Stomach (tissue), 9 donors: ENCODE measurements around the gene CUX1. TPM values are rescaled to one million over a fixed set of nuclear protein-coding genes. Genes with fewer than 3 reads are reported as not detected.

Experiments
- DNase-seq, 2 donors: peaks; one replicate each; pipeline versions ENCODE4 v3.0.0 to v3.0.0-alpha.2; 2013 to 2019
- H3K27ac ChIP-seq, 5 donors: fragments of 200-600 bp in 4 of 5; sonication (generic) in 4 of 5; one replicate each; pipeline ENCODE4 v1.5.1; 2013 to 2019; ENCODE audit warnings: mild to moderate bottlenecking in 1 of 5, moderate library complexity in 1 of 5
- H3K27me3 ChIP-seq, 3 donors: fragments of 200-600 bp; sonication (generic); one replicate each; pipeline ENCODE4 v1.5.1; 2017 to 2019; ENCODE audit warnings: mixed run types in 1 of 3
- H3K36me3 ChIP-seq, 4 donors: fragments of 200-600 bp; sonication (generic); 1 replicate in 3 of 4; 2 replicates in 1 of 4; pipeline ENCODE4 v1.5.1; 2016 to 2019
- H3K4me1 ChIP-seq, 4 donors: fragments of 200-600 bp; sonication (generic); one replicate each; pipeline ENCODE4 v1.5.1; 2016 to 2019
- H3K4me3 ChIP-seq, 4 donors: fragments of 200-600 bp; sonication (generic) in 3 of 4; one replicate each; pipeline ENCODE4 v1.5.1; 2016 to 2019; ENCODE audit warnings: mild to moderate bottlenecking in 1 of 4
- H3K9me3 ChIP-seq, 4 donors: fragments of 200-600 bp; sonication (generic); one replicate each; pipeline ENCODE4 v1.5.1; 2016 to 2019
- CTCF ChIP-seq, 7 experiments: fragments of 450-650 bp in 4 of 7; fragments of 200-600 bp in 3 of 7; sonication (generic) in 3 of 7; IDR thresholded peaks; one replicate each; pipeline ENCODE4 v1.5.1; 2016 to 2019; ENCODE audit warnings: antibody characterized with exemption in 7 of 7, control low read depth in 2 of 7, mild to moderate bottlenecking in 1 of 7
- EP300 ChIP-seq: sonication (generic); formaldehyde crosslinking; IDR thresholded peaks from one replicate; pipeline ENCODE4 v1.6.1; 2017; ENCODE audit warnings: antibody characterized with exemption
- POLR2A ChIP-seq, 4 donors: fragments of 450-650 bp; IDR thresholded peaks; one replicate each; pipeline ENCODE4 v1.6.1; 2016; ENCODE audit warnings: antibody characterized with exemption in 4 of 4, control low read depth in 2 of 4, mild to moderate bottlenecking in 1 of 4, moderate library complexity in 1 of 4
- POLR2AphosphoS5 ChIP-seq, 3 donors: sonication (generic); formaldehyde crosslinking; IDR thresholded peaks; one replicate each; pipeline ENCODE4 v1.6.1; 2016; ENCODE audit warnings: antibody characterized with exemption in 3 of 3
- WGBS, 5 donors: extraction: QIAGEN DNeasy Blood & Tissue Kit in 3 of 5; methylation state at CpG; one replicate each; pipeline versions ENCODE4 v1.1.5 to v1.1.7; 2013 to 2018; 5-methylcytosine and 5-hydroxymethylcytosine counted together
- intact Hi-C: fragments of 100-400 bp; cut with DNase I; formaldehyde crosslinking; loops from one replicate; pipeline ENCODE4 v1.15.1; 2023; ENCODE audit warnings: low total_unique reads
- polyA plus RNA-seq, 3 donors: library from polyadenylated mRNA; stranded (reverse); fragments of 200-250 nt; gene quantifications; one replicate each; pipeline ENCODE4 v1.2.3, GENCODE V29; 2013
- total RNA-seq, 5 donors: library from RNA; depleted of rRNA; stranded (reverse); fragments of >200 nt; gene quantifications; one replicate each; pipeline versions ENCODE4 v1.1.0 to v1.2.3, GENCODE V29; 2014 to 2016
- donor health status: healthy with polysubstance abuse.
- donor health status: Bipolar disorder and iron deficiency.
- donor health status: healthy.

Gene CUX1
- total and polyA plus RNA-seq, 8 donors = 24.7 to 201 (median 54.7) TPM

GRCh38 chr7:101813402-101814019 is 3.9 kb upstream of the CUX1 start:
- no peak for DNase-seq
- intact Hi-C loops = no loop called here
- 27 to 40% (median 33%) methylated on average over 5 of the region's 5 CpGs for WGBS, 5 donors

GRCh38 chr7:101814081-101814990 is 3.1 kb upstream of the CUX1 start:
- DNase-seq = peak; percentile 69 to 89
- intact Hi-C loops = no loop called here
- no peaks in the 10 kb centered on the region for H3K36me3 ChIP-seq
- H3K9me3 ChIP-seq = no peaks in the 10 kb centered on the region
- peak overlapping the region; percentile 74 to 86 (median 83) for H3K27ac ChIP-seq
- no peaks in the 10 kb centered on the region for H3K27me3 ChIP-seq
- 0 to 1% (median 0%) methylated on average over 42 to 74 of the region's 74 CpGs for WGBS, 5 donors
- peak in 3 of 7 experiments; percentile 55 to 68 (median 61) for TF ChIP-seq CTCF (IDR thresholded peaks at IDR 0.05)
- no peak for TF ChIP-seq POLR2A (IDR thresholded peaks at IDR 0.05)
- TF ChIP-seq POLR2AphosphoS5 (IDR thresholded peaks at IDR 0.05) = no peak
- no peak for TF ChIP-seq EP300
- H3K4me1 ChIP-seq = peaks cover 13 to 39% (median 27%) of the 10 kb centered on the region in 4 donors
- peak overlapping the region; percentile 80 to 95 (median 90) for H3K4me3 ChIP-seq

More at GRCh38 chr7:101813402-101814019, 3.9 kb upstream of the CUX1 start:
- peak overlapping the region; percentile 80 to 95 (median 90) for H3K4me3 ChIP-seq
- H3K27me3 ChIP-seq = no peaks in the 10 kb centered on the region
- H3K27ac ChIP-seq = peak overlapping the region in 2 of 5 donors; percentile 83 to 86
- H3K36me3 ChIP-seq = no peaks in the 10 kb centered on the region
- no peaks in the 10 kb centered on the region for H3K9me3 ChIP-seq
- H3K4me1 ChIP-seq = peaks cover 5 to 31% (median 23%) of the 10 kb centered on the region in 4 donors
- TF ChIP-seq POLR2AphosphoS5 (IDR thresholded peaks at IDR 0.05) = no peak
- no peak for TF ChIP-seq CTCF (IDR thresholded peaks at IDR 0.05)
- no peak for TF ChIP-seq EP300
- no peak for TF ChIP-seq POLR2A (IDR thresholded peaks at IDR 0.05)

GRCh38 chr7:101814991-101815825 is 2.2 kb upstream of the CUX1 start:
- WGBS, 5 donors = 1% methylated on average over 24 to 86 of the region's 89 CpGs
- Histone ChIP-seq H3K9me3 (no peaks in the 10 kb centered on the region), H3K36me3 (no peaks in the 10 kb centered on the region), H3K27me3 (no peaks in the 10 kb centered on the region), H3K4me3 (peak overlapping the region; percentile 80 to 95 (median 90)), H3K27ac (peak overlapping the region; percentile 82 to 93 (median 85)), H3K4me1 (peaks cover 14 to 45% (median 31%) of the 10 kb centered on the region in 4 donors)
- DNase-seq = peak; percentile 51 to 84
- peak in 2 of 7 experiments; percentile 43 to 67 for TF ChIP-seq CTCF (IDR thresholded peaks at IDR 0.05)
- TF ChIP-seq POLR2AphosphoS5 (IDR thresholded peaks at IDR 0.05) = no peak
- intact Hi-C loops = no loop called here
